Left hindlimb (tissue), 1 donor: Measurements from ENCODE around the gene BEND3.
"Not testable (repeated sequence)": the region's sequence is repeated elsewhere in the genome, so short reads cannot be mapped to it uniquely, and the experiment has no call there.

Experiments
- DNase-seq: peaks from one replicate; pipeline ENCODE4 v3.0.0-alpha.2; 2018

BEND3 gene

GRCh38 chr6:107114926-107115694 is at the start of gene BEND3:
Gene BEND3, minus strand, starts transcription at chr6:107115515. Its CDS starts 16,230 bp downstream, at chr6:107099285.
- peak; percentile 70 for DNase-seq

DNA sequence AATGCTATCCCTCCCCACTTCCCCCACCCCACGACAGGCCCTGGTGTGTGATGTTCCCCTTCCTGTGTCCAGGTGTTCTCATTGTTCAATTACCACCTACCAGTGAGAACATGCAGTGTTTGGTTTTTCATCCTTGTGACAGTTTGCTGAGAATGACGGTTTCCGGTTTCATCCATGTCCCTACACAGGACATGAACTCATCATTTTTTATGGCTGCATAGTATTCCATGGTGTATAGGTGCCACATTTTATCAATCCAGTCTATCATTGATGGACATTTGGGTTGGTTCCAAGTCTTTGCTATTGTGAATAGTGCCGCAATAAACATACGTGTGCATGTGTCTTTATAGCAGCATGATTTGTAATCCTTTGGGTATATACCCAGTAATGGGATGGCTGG is 49.0 kb upstream of the BEND3 start:
- DNase-seq: not testable (repeated sequence)

GRCh38 chr6:107161521-107161920 is 46.2 kb upstream of the BEND3 start:
- no peak for DNase-seq

- no peak for DNase-seq
These were observed 41.3 kb upstream of the BEND3 start for GRCh38 chr6:107156617-107157016.

- no peak for DNase-seq
These were observed 39.5 kb upstream of the BEND3 start for GRCh38 chr6:107154801-107155160.

DNA sequence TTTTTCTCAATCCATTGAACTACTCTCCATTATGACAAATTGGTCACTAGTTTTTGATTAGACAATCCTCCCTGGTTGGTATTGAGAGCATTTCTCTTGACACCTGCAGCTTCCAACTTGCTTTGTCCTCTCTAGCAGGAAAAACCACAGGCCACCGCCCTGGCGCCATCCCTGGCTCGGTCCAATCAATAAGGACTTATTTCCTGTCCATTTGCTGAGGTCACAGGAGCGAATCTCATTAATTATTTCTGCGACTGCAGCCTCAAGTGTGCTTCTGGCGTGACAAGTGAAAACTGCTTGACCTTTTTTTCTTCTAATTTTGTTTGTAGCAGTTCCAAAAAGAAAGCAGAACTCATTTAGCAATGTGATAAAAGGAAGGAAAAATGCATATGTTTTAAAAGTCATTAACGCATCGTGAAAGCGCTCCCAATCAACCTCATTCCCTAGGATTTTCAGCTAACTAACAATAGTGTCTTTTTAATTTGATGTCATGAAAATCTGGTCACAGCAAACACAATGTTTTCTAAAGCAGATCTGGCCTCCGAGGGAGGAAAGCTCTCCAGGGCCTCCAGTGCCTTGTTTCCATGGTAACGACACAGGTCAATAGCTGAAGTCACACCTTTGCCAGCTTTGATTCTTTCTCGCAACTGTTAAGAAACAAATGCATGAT is 39.0 kb upstream of the BEND3 start:
- no peak for DNase-seq

DNA sequence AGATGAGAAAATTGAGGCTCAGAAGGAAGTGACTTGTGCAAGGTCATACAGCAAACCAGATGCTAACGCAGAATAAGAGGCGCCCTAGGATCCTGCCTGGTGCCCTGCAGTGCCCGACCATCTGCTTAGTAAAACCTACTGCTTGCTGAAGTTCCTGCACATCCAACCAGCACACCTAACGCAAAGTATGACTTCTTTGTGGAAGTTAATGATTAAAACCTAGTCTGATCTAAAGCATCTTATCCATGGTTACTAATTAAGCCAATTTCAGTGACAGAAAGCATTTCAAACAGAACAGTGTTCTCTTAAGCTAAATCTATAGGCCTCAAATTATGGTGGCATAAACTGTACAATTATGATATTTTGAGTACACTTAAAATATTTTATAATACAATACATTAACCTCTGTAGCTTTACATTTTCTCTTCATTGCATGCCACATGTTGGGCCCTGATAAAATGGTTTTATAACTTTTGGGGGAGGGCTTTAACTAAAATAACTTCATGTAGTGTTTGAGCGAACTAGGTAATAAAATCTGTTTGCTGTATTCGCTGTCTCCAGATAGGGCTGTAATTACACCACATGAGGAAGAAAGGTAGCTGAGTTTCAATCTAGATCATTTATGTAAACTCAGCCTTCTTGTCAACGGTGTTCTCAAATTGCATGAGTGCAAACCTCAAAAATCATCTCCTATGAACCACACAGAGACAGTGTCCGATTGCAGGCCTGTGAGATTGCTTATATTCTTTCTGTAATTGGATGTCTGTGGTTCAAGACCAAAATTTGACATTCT is 37.5 kb upstream of the BEND3 start:
- no peak for DNase-seq

GRCh38 chr6:107144666-107145065 is 29.4 kb upstream of the BEND3 start:
- no peak for DNase-seq

DNA sequence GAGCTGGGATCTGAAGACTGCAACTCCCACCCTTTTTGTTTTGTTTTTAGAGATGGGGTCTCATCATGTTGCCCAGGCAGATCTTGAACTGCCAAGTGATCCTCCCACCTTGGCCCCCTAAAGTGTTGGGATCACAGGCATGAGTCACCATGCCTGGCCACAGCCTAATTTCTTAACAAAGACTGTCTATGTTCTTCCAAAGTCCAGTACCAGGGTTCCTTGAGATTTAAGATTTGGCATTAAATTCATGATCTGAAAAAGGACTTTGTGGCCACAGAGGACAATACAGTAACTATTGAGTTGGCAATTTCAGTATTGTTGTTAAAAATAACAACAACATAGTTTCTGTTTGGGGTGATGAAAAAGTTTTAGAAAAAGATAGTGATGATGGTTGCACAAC is 28.7 kb upstream of the BEND3 start:
- no peak for DNase-seq

- no peak for DNase-seq
These were observed 25.3 kb upstream of the BEND3 start for GRCh38 chr6:107140581-107140980.

DNA sequence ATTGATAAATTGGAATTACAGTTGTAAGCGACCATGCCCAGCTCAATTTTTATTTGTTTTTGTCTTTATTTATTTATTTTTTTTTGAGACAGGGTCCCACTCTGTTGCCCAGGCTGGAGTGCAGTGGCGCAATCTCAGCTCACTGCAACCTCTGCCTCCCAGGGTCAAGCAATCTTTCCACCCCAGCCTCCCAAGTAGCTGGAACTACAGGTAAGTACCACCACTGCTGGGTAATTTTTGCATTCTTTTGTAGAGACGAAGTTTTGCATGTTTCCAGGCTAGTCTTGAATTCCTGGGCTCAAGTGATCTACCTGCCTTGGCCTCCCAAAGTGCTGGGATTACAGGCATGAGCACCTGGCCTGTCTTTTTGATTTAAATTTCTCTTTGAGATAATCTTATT is 21.0 kb upstream of the BEND3 start:
- DNase-seq: not testable (repeated sequence)

DNA sequence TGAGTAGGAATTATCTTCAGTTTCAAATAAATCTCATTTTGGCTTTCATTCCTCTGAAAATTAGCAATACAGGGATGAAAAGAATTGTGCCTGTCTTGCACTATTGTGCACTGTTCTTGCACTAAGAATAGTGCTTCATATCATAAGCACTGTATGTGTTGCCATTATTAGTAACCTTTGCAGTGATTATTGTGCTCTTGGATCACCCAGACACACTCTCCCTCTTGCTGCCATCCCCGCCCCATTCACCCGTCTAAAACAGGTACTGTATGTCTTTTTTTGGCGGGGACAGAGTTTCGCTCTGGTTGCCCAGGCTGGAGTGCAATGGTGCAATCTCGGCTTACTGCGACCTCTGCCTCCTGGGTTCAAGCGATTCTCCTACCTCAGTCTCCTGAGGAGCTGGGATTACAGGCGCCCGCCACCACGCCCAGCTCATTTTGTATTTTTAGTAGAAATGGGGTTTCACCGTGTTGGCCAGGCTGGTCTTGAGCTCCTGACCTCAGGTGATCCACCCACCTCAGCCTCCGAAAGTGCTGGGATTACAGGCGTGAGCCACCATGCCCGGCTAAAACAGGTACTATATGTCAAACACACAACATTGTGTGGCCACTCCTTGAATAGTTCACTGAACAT is 19.8 kb upstream of the BEND3 start:
- not testable (repeated sequence) for DNase-seq

- no peak for DNase-seq
These were observed 17.1 kb upstream of the BEND3 start for GRCh38 chr6:107132330-107132954.

DNA sequence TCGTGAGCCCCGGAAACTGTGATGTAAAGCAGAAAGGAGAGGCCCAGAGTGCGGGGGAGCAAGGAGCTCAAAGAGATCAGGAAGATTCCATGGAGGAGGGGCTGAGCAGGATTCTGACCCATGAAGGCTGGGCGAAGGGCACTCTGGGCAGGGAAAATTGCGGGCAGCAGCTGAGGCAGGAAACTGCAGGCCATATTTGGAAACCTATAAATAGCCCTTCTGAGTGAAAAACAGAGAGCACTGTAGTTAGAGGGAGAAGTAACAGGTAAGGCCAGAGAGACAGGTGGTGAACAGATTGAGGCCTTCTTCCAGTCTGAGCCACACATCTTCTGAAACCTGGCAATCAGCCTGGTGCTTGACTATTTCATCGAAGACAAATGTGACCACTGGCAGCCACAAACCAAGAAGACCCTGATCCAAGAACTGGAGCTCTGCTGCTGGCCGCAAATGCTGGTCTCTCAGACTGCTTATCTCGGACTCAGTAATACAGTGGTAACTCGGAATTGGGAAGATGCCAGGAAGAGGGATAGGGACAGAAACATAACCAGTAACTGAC is 14.1 kb upstream of the BEND3 start:
- no peak for DNase-seq

DNA sequence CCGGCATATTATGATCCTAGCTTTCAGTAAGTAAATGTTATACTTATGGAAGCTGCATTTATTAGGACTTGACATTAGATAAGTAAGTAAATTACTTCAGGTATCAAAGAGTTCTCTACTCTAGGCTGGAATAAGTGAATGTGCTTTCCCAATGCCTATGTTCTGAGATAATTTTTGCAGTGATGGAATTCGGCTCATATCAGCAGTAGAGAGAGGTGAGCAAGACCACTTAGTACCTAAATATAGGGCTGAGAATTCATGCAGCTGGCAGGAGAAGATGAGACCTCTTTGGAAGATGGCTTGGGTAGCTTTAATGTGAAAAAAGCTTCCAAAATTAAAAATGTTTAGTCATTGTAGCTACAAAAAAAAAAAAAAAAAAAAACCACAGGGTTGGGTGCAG is 13.3 kb upstream of the BEND3 start:
- no peak for DNase-seq

- no peak for DNase-seq
These were observed 12.9 kb upstream of the BEND3 start for GRCh38 chr6:107128175-107128574.

GRCh38 chr6:107125771-107126170 is 10.5 kb upstream of the BEND3 start:
- no peak for DNase-seq

- no peak for DNase-seq
These were observed 9.6 kb upstream of the BEND3 start for GRCh38 chr6:107124934-107125348.

- no peak for DNase-seq
These were observed 8.2 kb upstream of the BEND3 start for GRCh38 chr6:107123501-107123900.

GRCh38 chr6:107122748-107123147 is 7.4 kb upstream of the BEND3 start:
- DNase-seq: no peak

- no peak for DNase-seq
These were observed 6.7 kb upstream of the BEND3 start for GRCh38 chr6:107121964-107122495.

DNA sequence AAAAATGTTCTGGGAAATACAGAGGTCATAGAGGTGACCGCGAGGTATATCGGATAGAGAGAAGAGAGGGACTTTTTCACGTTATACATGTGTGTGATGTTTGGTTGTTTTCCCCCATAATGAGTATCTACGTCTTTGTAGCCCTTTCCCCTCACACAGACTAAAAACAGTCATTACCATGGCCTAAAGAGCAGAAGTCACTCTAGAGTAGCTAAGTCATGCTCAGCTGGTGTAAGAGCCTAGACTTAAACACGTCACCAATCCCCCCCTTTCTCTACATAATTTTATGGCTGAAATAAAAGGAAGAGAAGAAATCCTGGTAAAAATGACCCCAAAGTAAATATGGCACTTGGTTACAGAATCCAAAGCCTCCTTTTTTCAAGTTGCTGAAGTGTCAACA is 6.0 kb upstream of the BEND3 start:
- no peak for DNase-seq
